Stomach (tissue), 9 donors: ENCODE results near the gene RALY. TPM values are rescaled to one million over a fixed set of nuclear protein-coding genes. Genes with fewer than 3 reads are reported as not detected.

Source experiments
- DNase-seq, 2 donors: peaks; one replicate each; pipeline versions ENCODE4 v3.0.0 to v3.0.0-alpha.2; 2013 to 2019
- H3K27ac ChIP-seq, 5 donors: fragments of 200-600 bp in 4 of 5; sonication (generic) in 4 of 5; one replicate each; pipeline ENCODE4 v1.5.1; 2013 to 2019; ENCODE audit warnings: mild to moderate bottlenecking in 1 of 5, moderate library complexity in 1 of 5
- H3K27me3 ChIP-seq, 3 donors: fragments of 200-600 bp; sonication (generic); one replicate each; pipeline ENCODE4 v1.5.1; 2017 to 2019; ENCODE audit warnings: mixed run types in 1 of 3
- H3K36me3 ChIP-seq, 4 donors: fragments of 200-600 bp; sonication (generic); 1 replicate in 3 of 4; 2 replicates in 1 of 4; pipeline ENCODE4 v1.5.1; 2016 to 2019
- H3K4me1 ChIP-seq, 4 donors: fragments of 200-600 bp; sonication (generic); one replicate each; pipeline ENCODE4 v1.5.1; 2016 to 2019
- H3K4me3 ChIP-seq, 4 donors: fragments of 200-600 bp; sonication (generic) in 3 of 4; one replicate each; pipeline ENCODE4 v1.5.1; 2016 to 2019; ENCODE audit warnings: mild to moderate bottlenecking in 1 of 4
- H3K9me3 ChIP-seq, 4 donors: fragments of 200-600 bp; sonication (generic); one replicate each; pipeline ENCODE4 v1.5.1; 2016 to 2019
- CTCF ChIP-seq, 7 experiments: fragments of 450-650 bp in 4 of 7; fragments of 200-600 bp in 3 of 7; sonication (generic) in 3 of 7; IDR thresholded peaks; one replicate each; pipeline ENCODE4 v1.5.1; 2016 to 2019; ENCODE audit warnings: antibody characterized with exemption in 7 of 7, control low read depth in 2 of 7, mild to moderate bottlenecking in 1 of 7
- EP300 ChIP-seq: sonication (generic); formaldehyde crosslinking; IDR thresholded peaks from one replicate; pipeline ENCODE4 v1.6.1; 2017; ENCODE audit warnings: antibody characterized with exemption
- POLR2A ChIP-seq, 4 donors: fragments of 450-650 bp; IDR thresholded peaks; one replicate each; pipeline ENCODE4 v1.6.1; 2016; ENCODE audit warnings: antibody characterized with exemption in 4 of 4, control low read depth in 2 of 4, mild to moderate bottlenecking in 1 of 4, moderate library complexity in 1 of 4
- POLR2AphosphoS5 ChIP-seq, 3 donors: sonication (generic); formaldehyde crosslinking; IDR thresholded peaks; one replicate each; pipeline ENCODE4 v1.6.1; 2016; ENCODE audit warnings: antibody characterized with exemption in 3 of 3
- WGBS, 5 donors: extraction: QIAGEN DNeasy Blood & Tissue Kit in 3 of 5; methylation state at CpG; one replicate each; pipeline versions ENCODE4 v1.1.5 to v1.1.7; 2013 to 2018; 5-methylcytosine and 5-hydroxymethylcytosine counted together
- intact Hi-C: fragments of 100-400 bp; cut with DNase I; formaldehyde crosslinking; loops from one replicate; pipeline ENCODE4 v1.15.1; 2023; ENCODE audit warnings: low total_unique reads
- polyA plus RNA-seq, 3 donors: library from polyadenylated mRNA; stranded (reverse); fragments of 200-250 nt; gene quantifications; one replicate each; pipeline ENCODE4 v1.2.3, GENCODE V29; 2013
- total RNA-seq, 5 donors: library from RNA; depleted of rRNA; stranded (reverse); fragments of >200 nt; gene quantifications; one replicate each; pipeline versions ENCODE4 v1.1.0 to v1.2.3, GENCODE V29; 2014 to 2016
- donor health status: healthy with polysubstance abuse.
- donor health status: Bipolar disorder and iron deficiency.
- donor health status: healthy.

The RALY gene
- total and polyA plus RNA-seq, 8 donors = 21.6 to 389 (median 97.7) TPM

- H3K27me3 ChIP-seq = no peaks in the 10 kb centered on the region
- peaks cover 0 to 4% (median 1%) of the 10 kb centered on the region in 4 donors for H3K4me1 ChIP-seq
- H3K36me3 ChIP-seq = no peaks in the 10 kb centered on the region
- no peak for DNase-seq
- intact Hi-C loops = no loop called here
- H3K4me3 ChIP-seq = no peak overlapping the region
- no peaks in the 10 kb centered on the region for H3K9me3 ChIP-seq
- 47 to 90% (median 76%) methylated on average over 2 of the region's 2 CpGs for WGBS, 5 donors
- no peak overlapping the region for H3K27ac ChIP-seq
- TF ChIP-seq CTCF (IDR thresholded peaks at IDR 0.05) (no peak), EP300 (no peak), POLR2A (IDR thresholded peaks at IDR 0.05) (no peak), POLR2AphosphoS5 (IDR thresholded peaks at IDR 0.05) (no peak)
Observed at GRCh38 chr20:33985830-33986229, 7.9 kb upstream of the RALY start.

DNA sequence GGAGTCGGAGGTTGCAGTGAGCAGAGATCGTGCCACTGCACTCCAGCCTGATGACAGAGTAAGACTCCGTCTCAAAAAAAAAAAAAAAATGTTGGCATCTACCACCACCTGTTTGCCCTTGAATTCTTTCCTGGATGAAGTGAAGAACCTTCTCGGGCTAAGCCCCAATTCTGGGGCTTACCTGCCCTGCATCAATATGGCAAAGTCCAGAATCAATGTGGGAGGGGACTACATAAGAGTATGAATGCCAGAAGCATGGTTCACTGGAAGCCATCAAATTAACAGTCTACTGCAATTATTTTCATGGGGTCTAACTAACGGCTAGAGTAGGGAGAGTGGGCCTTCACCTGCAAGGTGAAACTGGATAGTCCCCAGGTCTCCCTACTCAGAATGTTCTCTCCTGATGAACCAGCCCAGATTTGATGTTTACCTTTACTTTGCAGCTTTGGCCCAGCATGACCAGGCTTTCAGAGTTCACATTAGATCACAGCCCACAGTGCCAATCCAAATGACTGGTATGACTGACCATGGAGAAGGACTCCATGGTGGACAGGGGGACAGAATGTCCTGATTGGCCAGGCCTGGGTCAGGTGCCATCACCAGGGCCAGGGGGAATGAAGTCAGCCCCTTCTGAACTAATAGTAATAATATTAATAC lies 7.0 kb upstream of the RALY start:
- Histone ChIP-seq H3K27ac (no peak overlapping the region), H3K4me1 (peaks cover 1 to 12% (median 9%) of the 10 kb centered on the region in 4 donors), H3K27me3 (no peaks in the 10 kb centered on the region), H3K9me3 (no peaks in the 10 kb centered on the region), H3K36me3 (no peaks in the 10 kb centered on the region), H3K4me3 (no peak overlapping the region)
- no peak for TF ChIP-seq EP300
- no peak for TF ChIP-seq POLR2AphosphoS5 (IDR thresholded peaks at IDR 0.05)
- no peak for TF ChIP-seq CTCF (IDR thresholded peaks at IDR 0.05)
- TF ChIP-seq POLR2A (IDR thresholded peaks at IDR 0.05) = no peak
- intact Hi-C loops = no loop called here
- WGBS, 5 donors = 90 to 93% (median 93%) methylated on average over 5 of the region's 5 CpGs
- no peak for DNase-seq

GRCh38 chr20:33990075-33990474 lies 3.6 kb upstream of the RALY start:
- WGBS, 5 donors = 92 to 96% (median 94%) methylated on average over 4 of the region's 4 CpGs
- H3K4me1 ChIP-seq = peaks cover 13 to 26% (median 22%) of the 10 kb centered on the region in 4 donors
- no peak for DNase-seq
- H3K27ac ChIP-seq = no peak overlapping the region
- no peaks in the 10 kb centered on the region for H3K9me3 ChIP-seq
- H3K4me3 ChIP-seq = no peak overlapping the region
- intact Hi-C loops = loop anchor here (10.0 kb wide), 1 partner anchor 75 kb away; no protein-coding TSS in a partner anchor
- no peak for TF ChIP-seq EP300
- TF ChIP-seq POLR2AphosphoS5 (IDR thresholded peaks at IDR 0.05) = no peak
- no peak for TF ChIP-seq POLR2A (IDR thresholded peaks at IDR 0.05)
- no peak for TF ChIP-seq CTCF (IDR thresholded peaks at IDR 0.05)
- H3K27me3 ChIP-seq = no peaks in the 10 kb centered on the region
- no peaks in the 10 kb centered on the region for H3K36me3 ChIP-seq

- H3K27ac ChIP-seq = no peak overlapping the region
- WGBS, 5 donors = 93 to 99% (median 95%) methylated on average over 6 of the region's 6 CpGs
- DNase-seq = no peak
- H3K36me3 ChIP-seq = no peaks in the 10 kb centered on the region
- intact Hi-C loops = loop anchor here (10.0 kb wide), 1 partner anchor 73 kb away; no protein-coding TSS in a partner anchor
- H3K9me3 ChIP-seq = no peaks in the 10 kb centered on the region
- TF ChIP-seq EP300 (no peak), CTCF (IDR thresholded peaks at IDR 0.05) (no peak), POLR2A (IDR thresholded peaks at IDR 0.05) (no peak), POLR2AphosphoS5 (IDR thresholded peaks at IDR 0.05) (no peak)
- H3K27me3 ChIP-seq = no peaks in the 10 kb centered on the region
- peak overlapping the region in 3 of 4 donors; percentile 75 to 96 (median 91) for H3K4me3 ChIP-seq
- peaks cover 27 to 40% (median 36%) of the 10 kb centered on the region in 4 donors for H3K4me1 ChIP-seq
Observed at GRCh38 chr20:33991502-33991901, 2.2 kb upstream of the RALY start.
